Subcutaneous adipose tissue (tissue), 4 donors: ENCODE results near the gene GLE1. TPM values are rescaled to one million over a fixed set of nuclear protein-coding genes. Genes with fewer than 3 reads are reported as not detected.

ENCODE experiments used
- total RNA-seq, 4 donors: library from RNA; depleted of rRNA; stranded (reverse); fragments of >200 nt; gene quantifications; one replicate each; pipeline ENCODE4 v1.1.0, GENCODE V29; 2016
- TF ChIP-seq, protein P1 (sequence below): fragments of 450-650 bp; IDR thresholded peaks from one replicate; pipeline ENCODE4 v1.5.1; 2016; ENCODE audit warnings: low read depth, mild to moderate bottlenecking, control low read depth, antibody characterized with exemption, moderate library complexity

Gene GLE1
- total RNA-seq, 4 donors from 2014 or later = 21.0 to 33.0 (median 23.4) TPM

DNA sequence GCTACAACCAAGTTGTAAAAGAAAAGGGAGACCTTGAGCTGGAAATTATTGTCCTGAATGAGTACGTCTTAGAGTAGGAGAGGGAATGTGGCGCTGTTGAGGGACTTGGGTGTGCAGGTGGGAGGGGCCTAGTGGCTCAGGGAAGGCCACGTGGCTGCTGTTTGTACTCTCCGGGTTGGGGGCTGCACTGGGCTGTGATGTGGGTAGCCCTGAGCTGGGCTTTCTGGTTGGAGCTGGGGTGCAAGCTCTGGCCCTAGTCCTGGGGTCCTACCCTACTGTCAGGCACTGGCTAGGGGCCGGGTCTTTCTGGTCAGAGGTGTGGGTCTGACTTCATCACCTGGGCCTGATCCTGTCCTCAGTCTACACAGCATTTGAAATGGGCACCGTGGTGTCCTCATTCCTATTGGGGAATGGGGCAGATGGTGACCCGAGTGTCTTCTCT is 19.1 kb upstream of the GLE1 start:
- TF ChIP-seq, protein P1, sequence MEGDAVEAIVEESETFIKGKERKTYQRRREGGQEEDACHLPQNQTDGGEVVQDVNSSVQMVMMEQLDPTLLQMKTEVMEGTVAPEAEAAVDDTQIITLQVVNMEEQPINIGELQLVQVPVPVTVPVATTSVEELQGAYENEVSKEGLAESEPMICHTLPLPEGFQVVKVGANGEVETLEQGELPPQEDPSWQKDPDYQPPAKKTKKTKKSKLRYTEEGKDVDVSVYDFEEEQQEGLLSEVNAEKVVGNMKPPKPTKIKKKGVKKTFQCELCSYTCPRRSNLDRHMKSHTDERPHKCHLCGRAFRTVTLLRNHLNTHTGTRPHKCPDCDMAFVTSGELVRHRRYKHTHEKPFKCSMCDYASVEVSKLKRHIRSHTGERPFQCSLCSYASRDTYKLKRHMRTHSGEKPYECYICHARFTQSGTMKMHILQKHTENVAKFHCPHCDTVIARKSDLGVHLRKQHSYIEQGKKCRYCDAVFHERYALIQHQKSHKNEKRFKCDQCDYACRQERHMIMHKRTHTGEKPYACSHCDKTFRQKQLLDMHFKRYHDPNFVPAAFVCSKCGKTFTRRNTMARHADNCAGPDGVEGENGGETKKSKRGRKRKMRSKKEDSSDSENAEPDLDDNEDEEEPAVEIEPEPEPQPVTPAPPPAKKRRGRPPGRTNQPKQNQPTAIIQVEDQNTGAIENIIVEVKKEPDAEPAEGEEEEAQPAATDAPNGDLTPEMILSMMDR = no peak

- TF ChIP-seq, protein P1 = no peak
Measured at GRCh38 chr9:128486201-128486600, 18.3 kb upstream of the GLE1 start.

GRCh38 chr9:128493424-128493823 is 11.1 kb upstream of the GLE1 start:
- TF ChIP-seq, protein P1 = no peak

GRCh38 chr9:128494108-128494745 is 10.3 kb upstream of the GLE1 start:
- TF ChIP-seq, protein P1 = no peak

DNA sequence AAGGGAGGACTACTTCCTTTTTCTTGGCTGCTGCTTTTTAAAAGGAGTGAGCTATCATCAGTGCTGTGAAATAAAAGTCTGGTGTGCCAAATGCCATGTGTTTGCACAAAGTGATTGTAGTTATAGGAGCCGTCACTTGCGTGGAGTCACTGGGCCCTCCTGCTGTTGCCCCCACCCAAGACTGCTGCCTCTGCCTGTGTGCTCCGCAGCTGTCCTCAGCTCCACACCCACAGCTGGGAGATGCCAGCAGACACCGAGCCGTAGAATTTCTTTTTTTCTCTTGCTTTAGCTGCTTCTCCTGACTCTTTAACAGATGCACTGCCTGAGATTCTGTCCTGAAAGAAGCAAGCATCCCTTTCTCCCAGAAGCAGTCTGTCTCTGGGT is 9.8 kb upstream of the GLE1 start:
- TF ChIP-seq, protein P1 = no peak

- TF ChIP-seq, protein P1 = no peak
Measured at GRCh38 chr9:128495296-128495695, 9.2 kb upstream of the GLE1 start.

DNA sequence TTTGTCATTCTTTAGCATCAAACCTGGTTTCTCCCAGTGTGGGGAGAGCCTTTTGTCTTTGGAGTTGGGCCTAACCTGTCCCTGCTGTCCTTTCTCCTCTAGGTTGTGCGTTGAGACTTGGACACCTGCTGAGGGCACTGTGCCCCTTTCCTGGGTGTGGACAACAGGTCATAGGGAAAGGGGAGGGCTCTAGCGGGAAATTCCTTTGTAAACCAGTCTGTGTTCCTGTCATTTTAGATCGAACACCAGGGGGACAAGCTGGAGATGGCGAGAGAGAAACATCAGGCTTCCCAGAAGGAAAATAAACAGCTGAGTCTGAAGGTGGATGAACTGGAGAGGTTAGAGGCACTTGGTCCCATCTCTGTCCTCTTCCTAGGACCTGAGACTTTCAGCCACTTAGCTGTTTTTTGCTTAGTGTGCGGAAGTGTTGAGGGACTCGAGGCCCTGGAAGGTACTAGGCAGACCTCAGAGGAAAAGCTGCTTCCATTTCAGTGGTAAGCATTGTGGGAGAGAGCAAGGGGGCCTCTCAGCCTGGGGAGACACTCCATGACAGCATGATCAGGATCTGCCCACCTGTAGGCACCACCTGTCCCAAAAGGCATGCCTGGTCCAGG is 8.6 kb upstream of the GLE1 start:
- TF ChIP-seq, protein P1 = no peak
